Adipocyte (in vitro differentiated cells): ENCODE measurements around the gene SYT5.
"Not testable (repeated sequence)": the region's sequence is repeated elsewhere in the genome, so short reads cannot be mapped to it uniquely, and the experiment has no call there.

ENCODE experiments used
- DNase-seq: peaks from one replicate; pipeline ENCODE4 v3.0.0-alpha.2; 2015; ENCODE audit warnings: low read depth
- H3K27me3 ChIP-seq: replicated peaks from 2 replicates; pipeline ENCODE4 v1.7.0; 2013; ENCODE audit warnings: mild to moderate bottlenecking, low read length, moderate library complexity; ENCODE audit not compliant: control insufficient read depth, insufficient read depth
- H3K36me3 ChIP-seq: 2 replicates; pipeline ENCODE4 v1.7.0; 2013; ENCODE audit warnings: low read length, mild to moderate bottlenecking, moderate library complexity; ENCODE audit not compliant: control insufficient read depth, insufficient read depth, severe bottlenecking
- H3K4me1 ChIP-seq: 2 replicates; pipeline ENCODE4 v1.7.0; 2013; ENCODE audit warnings: mild to moderate bottlenecking, low read length, moderate library complexity; ENCODE audit not compliant: control insufficient read depth, insufficient read depth
- H3K4me3 ChIP-seq: 2 replicates; pipeline ENCODE4 v1.7.0; 2013; ENCODE audit warnings: mild to moderate bottlenecking, low read length, moderate library complexity
- H3K9ac ChIP-seq: 2 replicates; pipeline ENCODE4 v1.7.0; 2013; ENCODE audit warnings: mild to moderate bottlenecking, low read length, moderate library complexity
- H3K9me3 ChIP-seq: 2 replicates; pipeline ENCODE4 v1.7.0; 2013; ENCODE audit warnings: mild to moderate bottlenecking, low read length, moderate library complexity; ENCODE audit not compliant: control insufficient read depth

Gene SYT5

GRCh38 chr19:55161571-55162322 is 18.3 kb downstream of the SYT5 start:
- Histone ChIP-seq H3K9ac (no peak overlapping the region), H3K4me3 (no peak overlapping the region), H3K27me3 (peaks cover 25% of the 10 kb centered on the region), H3K9me3 (no peaks in the 10 kb centered on the region), H3K36me3 (no peaks in the 10 kb centered on the region), H3K4me1 (peaks cover 6% of the 10 kb centered on the region)
- no peak for DNase-seq

GRCh38 chr19:55160986-55161365 is 19.1 kb downstream of the SYT5 start:
- Histone ChIP-seq H3K9me3 (no peaks in the 10 kb centered on the region), H3K4me1 (peaks cover 6% of the 10 kb centered on the region), H3K4me3 (no peak overlapping the region), H3K9ac (no peak overlapping the region), H3K27me3 (peaks cover 25% of the 10 kb centered on the region), H3K36me3 (no peaks in the 10 kb centered on the region)
- no peak for DNase-seq

GRCh38 chr19:55160128-55160985 is 19.7 kb downstream of the SYT5 start:
- Histone ChIP-seq H3K4me1 (peaks cover 6% of the 10 kb centered on the region), H3K9me3 (no peaks in the 10 kb centered on the region), H3K27me3 (peaks cover 25% of the 10 kb centered on the region), H3K36me3 (no peaks in the 10 kb centered on the region), H3K9ac (no peak overlapping the region), H3K4me3 (no peak overlapping the region)
- peak; percentile 88 for DNase-seq

GRCh38 chr19:55158848-55159749 is 21.0 kb downstream of the SYT5 start:
- Histone ChIP-seq H3K27me3 (peaks cover 25% of the 10 kb centered on the region), H3K9ac (no peak overlapping the region), H3K4me1 (peaks cover 6% of the 10 kb centered on the region), H3K36me3 (no peaks in the 10 kb centered on the region), H3K4me3 (no peak overlapping the region), H3K9me3 (no peaks in the 10 kb centered on the region)
- no peak for DNase-seq

DNA sequence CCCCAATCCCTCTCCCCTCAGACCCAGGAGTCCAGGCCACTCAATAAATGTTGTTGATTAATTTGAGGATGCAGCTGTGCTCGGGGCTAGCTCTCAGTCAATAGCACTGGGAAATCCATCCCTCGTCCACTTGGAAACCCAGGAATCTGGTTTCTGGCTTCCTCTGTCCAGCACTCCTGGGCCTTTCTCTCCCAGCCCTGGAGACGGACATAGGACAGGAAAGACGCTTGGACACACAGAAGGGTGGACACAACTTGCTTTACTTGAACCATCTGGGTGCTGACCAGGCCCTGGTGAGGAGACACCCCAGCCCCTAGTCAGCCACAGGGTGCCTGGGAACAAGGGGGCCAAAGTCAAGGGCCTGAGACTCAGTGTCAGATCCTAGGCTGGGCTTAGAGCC is 21.7 kb downstream of the SYT5 start:
- no peak overlapping the region for H3K9ac ChIP-seq
- no peaks in the 10 kb centered on the region for H3K36me3 ChIP-seq
- no peaks in the 10 kb centered on the region for H3K9me3 ChIP-seq
- no peak for DNase-seq
- H3K4me1 ChIP-seq = peaks cover 6% of the 10 kb centered on the region
- H3K27me3 ChIP-seq = peaks cover 25% of the 10 kb centered on the region
- no peak overlapping the region for H3K4me3 ChIP-seq

- Histone ChIP-seq H3K9ac (no peak within 1 kb of the TSS), H3K4me3 (no peak within 1 kb of the TSS), H3K4me1 (peaks cover 6% of the 10 kb centered on the region), H3K36me3 (no peaks in the 10 kb centered on the region), H3K9me3 (no peaks in the 10 kb centered on the region), H3K27me3 (peaks cover 20% of the 10 kb centered on the region)
- no peak for DNase-seq
These were observed 22.8 kb downstream of the SYT5 start, which contains the start of gene TNNI3 for GRCh38 chr19:55157064-55157908. TNNI3 (minus strand) TSS chr19:55157732; CDS start chr19:55157589, 143 bp downstream.

DNA sequence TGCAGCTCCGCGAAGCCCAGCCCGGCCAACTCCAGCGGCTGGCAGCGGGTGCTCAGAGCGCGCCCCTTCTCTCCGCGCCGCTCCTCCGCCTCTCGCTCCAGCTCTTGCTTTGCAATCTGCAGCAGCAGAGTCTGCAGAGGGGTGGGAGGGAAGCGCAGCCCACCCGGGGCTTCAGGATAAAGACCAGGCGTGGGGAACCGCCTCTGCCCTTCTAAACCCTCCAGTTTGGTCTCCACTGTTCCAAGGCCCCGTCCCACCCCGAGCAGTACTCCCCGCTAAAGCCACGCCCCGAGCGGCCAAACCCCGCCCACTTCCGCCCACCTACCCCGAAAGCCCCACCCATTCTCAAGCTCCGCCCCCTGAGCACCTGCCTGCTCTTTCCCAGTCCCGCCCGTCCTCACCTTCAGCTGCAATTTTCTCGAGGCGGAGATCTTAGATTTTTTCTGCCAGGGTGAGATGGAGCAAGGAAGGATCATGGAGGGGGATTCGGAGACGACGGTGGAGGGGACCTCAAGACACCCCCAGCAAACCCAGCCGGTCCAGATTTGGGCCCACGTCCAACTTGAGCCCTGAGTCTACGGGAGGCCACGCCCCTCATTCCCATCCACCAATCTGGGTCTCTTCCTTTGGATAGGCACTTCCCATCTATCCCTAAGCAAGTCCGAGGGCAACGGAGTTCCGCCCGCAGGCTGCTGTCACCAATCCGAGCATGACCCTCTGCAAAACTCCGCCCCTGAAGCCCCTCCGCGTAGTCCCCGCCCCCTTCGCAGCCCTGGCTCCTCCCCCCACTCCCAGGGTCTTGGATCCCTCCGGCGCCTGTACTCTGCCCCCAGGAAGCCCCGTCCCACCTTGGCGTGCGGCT is 23.7 kb downstream of the SYT5 start:
- no peak for DNase-seq
- Histone ChIP-seq H3K36me3 (no peaks in the 10 kb centered on the region), H3K27me3 (peaks cover 14% of the 10 kb centered on the region), H3K4me1 (peaks cover 6% of the 10 kb centered on the region), H3K9me3 (peaks cover 4% of the 10 kb centered on the region), H3K4me3 (no peak overlapping the region), H3K9ac (no peak overlapping the region)

DNA sequence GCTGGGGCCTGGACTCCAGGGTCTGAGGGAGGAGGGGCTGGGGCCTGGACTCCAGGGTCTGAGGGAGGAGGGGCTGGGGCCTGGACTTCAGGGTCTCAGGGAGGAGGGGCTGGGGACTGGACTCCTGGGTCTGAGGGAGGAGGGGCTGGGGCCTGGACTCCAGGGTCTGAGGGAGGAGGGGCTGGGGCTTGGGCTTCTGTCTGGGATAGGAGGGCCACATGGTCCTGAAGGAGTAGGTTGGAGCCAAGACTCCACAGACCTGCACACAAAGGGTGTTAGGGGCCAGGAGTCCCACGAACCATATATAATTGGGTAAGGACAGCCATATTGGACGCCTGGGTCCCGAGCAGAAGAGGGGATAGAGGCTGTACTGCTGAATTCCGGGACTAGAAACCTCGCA is 24.3 kb downstream of the SYT5 start:
- DNase-seq, H3K9me3 ChIP-seq, H3K36me3 ChIP-seq, H3K4me3 ChIP-seq, H3K4me1 ChIP-seq, H3K9ac ChIP-seq: not testable (repeated sequence)
- H3K27me3 ChIP-seq = peaks cover 13% of the 10 kb centered on the region

GRCh38 chr19:55153652-55154264 is 26.3 kb downstream of the SYT5 start:
- H3K9me3 ChIP-seq = peaks cover 4% of the 10 kb centered on the region
- no peak overlapping the region for H3K9ac ChIP-seq
- no peaks in the 10 kb centered on the region for H3K4me1 ChIP-seq
- H3K4me3 ChIP-seq = no peak overlapping the region
- no peak for DNase-seq
- H3K36me3 ChIP-seq = no peaks in the 10 kb centered on the region
- peaks cover 24% of the 10 kb centered on the region for H3K27me3 ChIP-seq
